GM19468 (cell line): ENCODE results near the gene MED1.
"Not testable (repeated sequence)": the region's sequence is repeated elsewhere in the genome, so short reads cannot be mapped to it uniquely, and the experiment has no call there.

ENCODE experiments used
- ATAC-seq: cut with Tn5 transposase; IDR thresholded peaks from one replicate; pipeline ENCODE4 v1.9.1; 2021; ENCODE audit warnings: mild to moderate bottlenecking, moderate library complexity, moderate number of reproducible peaks; ENCODE audit not compliant: unreplicated experiment; ENCODE audit errors: extremely low read depth

Gene MED1, protein sequence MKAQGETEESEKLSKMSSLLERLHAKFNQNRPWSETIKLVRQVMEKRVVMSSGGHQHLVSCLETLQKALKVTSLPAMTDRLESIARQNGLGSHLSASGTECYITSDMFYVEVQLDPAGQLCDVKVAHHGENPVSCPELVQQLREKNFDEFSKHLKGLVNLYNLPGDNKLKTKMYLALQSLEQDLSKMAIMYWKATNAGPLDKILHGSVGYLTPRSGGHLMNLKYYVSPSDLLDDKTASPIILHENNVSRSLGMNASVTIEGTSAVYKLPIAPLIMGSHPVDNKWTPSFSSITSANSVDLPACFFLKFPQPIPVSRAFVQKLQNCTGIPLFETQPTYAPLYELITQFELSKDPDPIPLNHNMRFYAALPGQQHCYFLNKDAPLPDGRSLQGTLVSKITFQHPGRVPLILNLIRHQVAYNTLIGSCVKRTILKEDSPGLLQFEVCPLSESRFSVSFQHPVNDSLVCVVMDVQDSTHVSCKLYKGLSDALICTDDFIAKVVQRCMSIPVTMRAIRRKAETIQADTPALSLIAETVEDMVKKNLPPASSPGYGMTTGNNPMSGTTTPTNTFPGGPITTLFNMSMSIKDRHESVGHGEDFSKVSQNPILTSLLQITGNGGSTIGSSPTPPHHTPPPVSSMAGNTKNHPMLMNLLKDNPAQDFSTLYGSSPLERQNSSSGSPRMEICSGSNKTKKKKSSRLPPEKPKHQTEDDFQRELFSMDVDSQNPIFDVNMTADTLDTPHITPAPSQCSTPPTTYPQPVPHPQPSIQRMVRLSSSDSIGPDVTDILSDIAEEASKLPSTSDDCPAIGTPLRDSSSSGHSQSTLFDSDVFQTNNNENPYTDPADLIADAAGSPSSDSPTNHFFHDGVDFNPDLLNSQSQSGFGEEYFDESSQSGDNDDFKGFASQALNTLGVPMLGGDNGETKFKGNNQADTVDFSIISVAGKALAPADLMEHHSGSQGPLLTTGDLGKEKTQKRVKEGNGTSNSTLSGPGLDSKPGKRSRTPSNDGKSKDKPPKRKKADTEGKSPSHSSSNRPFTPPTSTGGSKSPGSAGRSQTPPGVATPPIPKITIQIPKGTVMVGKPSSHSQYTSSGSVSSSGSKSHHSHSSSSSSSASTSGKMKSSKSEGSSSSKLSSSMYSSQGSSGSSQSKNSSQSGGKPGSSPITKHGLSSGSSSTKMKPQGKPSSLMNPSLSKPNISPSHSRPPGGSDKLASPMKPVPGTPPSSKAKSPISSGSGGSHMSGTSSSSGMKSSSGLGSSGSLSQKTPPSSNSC (N-terminal part only)

DNA sequence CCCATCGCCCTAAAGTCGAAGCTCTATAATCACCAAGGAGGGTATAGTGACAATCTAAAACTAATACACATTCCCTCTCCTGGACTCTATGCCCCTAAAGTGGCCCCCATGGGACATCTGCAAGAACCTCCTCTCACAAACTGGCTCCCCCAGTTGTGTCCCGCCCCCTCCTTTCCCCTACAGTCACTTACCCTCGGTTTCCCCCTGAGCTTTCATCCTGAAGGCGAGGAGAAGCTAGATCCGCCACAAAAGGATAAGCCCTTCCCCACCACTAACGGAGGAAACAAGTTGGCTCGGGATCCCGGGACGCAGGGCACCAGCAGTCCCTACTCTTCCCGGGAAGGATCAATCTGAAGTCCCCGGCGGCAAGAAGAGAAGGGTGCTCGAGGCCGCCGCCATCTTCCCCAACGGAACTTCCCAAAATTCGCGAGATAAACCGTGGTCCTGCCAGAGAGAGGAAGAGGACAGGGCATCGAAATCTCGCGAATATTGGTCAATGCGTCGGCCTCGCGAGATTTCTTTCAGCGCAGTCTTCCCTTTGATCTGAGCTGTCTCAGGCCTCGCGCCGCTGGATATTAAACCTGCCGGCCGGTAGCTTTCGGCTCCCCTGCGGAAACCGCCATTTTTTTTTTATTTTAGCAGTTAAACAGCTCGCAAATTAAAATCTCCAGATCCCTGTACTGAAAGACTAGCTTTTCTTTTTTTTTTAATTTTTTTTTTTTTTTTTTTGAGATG lies at the start of gene MED1:
MED1 (minus strand) TSS at position 417 of the 735 bp plus-strand sequence; CDS start at position 216, 201 bp downstream.
- no peak for ATAC-seq

GRCh38 chr17:39496921-39497320 lies 45.9 kb upstream of the MED1 start:
- not testable (repeated sequence) for ATAC-seq

DNA sequence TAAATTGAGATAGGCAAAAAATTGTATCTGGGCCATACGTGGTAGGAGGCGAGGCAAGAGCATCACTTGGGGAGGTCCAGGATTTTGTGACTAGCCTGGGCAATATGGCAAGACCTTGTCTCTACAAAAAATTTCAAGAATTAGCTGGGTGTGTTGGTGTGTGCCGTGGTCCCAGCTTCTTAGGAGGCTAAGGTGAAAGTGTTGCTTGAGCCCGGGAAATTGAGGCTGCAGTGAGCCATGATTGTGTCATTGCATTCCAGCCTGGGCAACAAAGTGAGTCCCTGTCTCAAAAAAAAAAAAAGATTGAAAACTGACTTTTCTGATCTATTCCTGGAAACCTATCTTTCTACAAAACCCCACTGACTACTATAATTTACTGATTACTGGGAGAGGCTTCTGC lies 36.9 kb upstream of the MED1 start:
- no peak for ATAC-seq

GRCh38 chr17:39487490-39487889 lies 36.4 kb upstream of the MED1 start:
- not testable (repeated sequence) for ATAC-seq

GRCh38 chr17:39486242-39486641 lies 35.2 kb upstream of the MED1 start:
- ATAC-seq: no peak

- ATAC-seq: no peak
These were observed 34.5 kb upstream of the MED1 start for GRCh38 chr17:39485555-39485954.

DNA sequence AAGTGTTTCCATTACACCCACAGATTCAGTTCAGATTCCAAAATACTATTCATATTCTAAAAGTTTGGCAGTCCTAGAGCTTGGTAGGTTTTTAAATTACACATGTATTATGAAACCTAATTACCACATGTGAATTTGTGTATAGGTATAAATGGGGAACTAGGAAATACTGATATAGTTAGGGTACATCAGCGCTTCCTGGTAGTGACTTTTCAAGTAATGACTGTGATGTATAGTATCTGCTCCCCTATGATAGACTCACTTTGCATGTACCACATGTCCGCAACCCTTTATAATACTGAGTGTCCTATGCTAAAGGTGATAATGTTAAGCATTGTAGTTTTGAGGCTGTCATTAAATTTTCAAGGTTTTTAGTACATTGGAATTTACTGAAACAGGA lies 33.1 kb upstream of the MED1 start:
- ATAC-seq: no peak

- no peak for ATAC-seq
These were observed 32.4 kb upstream of the MED1 start for GRCh38 chr17:39483506-39483905.

GRCh38 chr17:39479631-39480030 lies 28.6 kb upstream of the MED1 start:
- ATAC-seq: not testable (repeated sequence)

GRCh38 chr17:39473310-39473709 lies 22.2 kb upstream of the MED1 start:
- ATAC-seq: no peak

DNA sequence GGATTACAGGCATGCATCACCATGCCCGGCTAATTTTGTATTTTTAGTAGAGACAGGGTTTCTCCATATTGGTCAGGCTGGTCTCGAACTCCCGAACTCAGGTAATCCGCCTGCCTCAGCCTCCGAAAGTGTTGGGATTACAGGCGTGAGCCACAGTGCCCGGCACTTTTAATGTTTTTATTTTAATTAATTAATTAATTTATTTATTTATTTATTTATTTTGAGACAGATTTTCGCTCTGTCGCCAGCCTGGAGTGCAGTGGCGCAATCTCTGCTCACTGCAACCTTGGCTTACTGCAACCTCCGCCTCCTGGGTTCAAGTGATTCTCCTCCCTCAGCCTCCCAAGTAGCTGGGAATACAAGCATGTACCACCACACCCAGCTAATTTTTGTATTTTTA lies 17.5 kb upstream of the MED1 start:
- not testable (repeated sequence) for ATAC-seq

DNA sequence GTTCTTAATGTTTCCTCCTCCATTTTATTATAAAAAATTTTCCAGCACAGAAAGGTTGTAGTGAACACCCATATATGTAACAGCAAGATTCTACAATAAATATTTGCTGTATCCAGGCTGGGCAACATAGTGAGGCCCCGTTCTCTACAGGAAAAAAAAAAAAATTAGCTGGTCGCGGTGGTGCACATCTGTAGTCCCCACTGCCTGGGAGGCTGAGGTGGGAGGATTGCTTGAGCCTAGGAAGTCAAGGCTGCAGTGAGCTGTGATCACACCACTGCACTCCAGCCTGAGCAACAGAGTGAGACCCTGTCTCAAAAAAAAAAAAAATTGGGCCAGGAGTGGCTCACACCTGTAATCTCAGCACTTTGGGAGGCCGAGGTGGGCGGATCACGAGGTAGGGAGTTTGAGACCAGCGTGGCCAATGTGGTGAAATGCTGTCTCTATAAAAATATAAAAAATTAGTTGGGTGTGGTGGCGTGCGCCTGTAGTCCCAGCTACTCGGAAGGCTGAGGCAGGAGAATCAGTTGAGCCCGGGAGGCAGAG lies 13.6 kb upstream of the MED1 start:
- not testable (repeated sequence) for ATAC-seq

- no peak for ATAC-seq
These were observed 11.7 kb upstream of the MED1 start for GRCh38 chr17:39462631-39463375.

GRCh38 chr17:39461926-39462569 lies 11.0 kb upstream of the MED1 start:
- ATAC-seq: no peak

- no peak for ATAC-seq
These were observed 10.3 kb upstream of the MED1 start, which contains the start of gene CDK12 for GRCh38 chr17:39461113-39461925. CDK12 (plus strand) TSS chr17:39461486; CDS start chr17:39462072, 586 bp downstream.

GRCh38 chr17:39455919-39456318 lies 4.9 kb upstream of the MED1 start:
- ATAC-seq: no peak

DNA sequence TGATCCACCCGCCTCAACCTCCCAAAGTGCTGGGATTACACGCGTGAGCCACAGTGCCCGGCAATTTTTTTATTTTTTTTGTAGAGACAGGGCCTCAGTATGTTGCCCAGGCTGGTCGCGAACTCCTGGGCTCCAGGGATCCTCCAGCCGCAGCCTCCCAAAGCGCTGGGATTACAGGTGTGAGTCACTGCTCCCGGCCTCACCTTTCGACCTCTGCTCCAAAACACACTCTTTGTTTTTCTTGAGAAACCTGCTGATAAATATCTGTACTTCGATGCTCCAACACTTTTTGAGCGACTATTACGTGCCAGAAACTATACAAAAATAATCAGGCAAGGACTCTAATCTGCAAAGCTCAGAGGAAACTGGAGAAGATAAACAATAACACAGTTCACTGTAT lies 1.0 kb downstream of the MED1 start:
- ATAC-seq: no peak
